ENCODE data around the gene AHCY.
"Not testable (repeated sequence)": the region's sequence is repeated elsewhere in the genome, so short reads cannot be mapped to it uniquely, and the experiment has no call there.

AHCY gene

GRCh38 chr20:34294563-34294962, 8.6 kb downstream of the AHCY start:
- DNase-seq (ENCODE audit: low read depth) = no peak
- no peak overlapping the region for H3K4me3 ChIP-seq (ENCODE audit: control insufficient read depth, low read depth, low read length)
- TF ChIP-seq CTCF (conservative IDR thresholded peaks at IDR 0.05; ENCODE audit: control insufficient read depth, insufficient read depth, low read depth, low read length) = no peak

GRCh38 chr20:34293589-34293988, 9.6 kb downstream of the AHCY start:
- no peak overlapping the region for H3K4me3 ChIP-seq (ENCODE audit: control insufficient read depth, low read depth, low read length)
- no peak for TF ChIP-seq CTCF (conservative IDR thresholded peaks at IDR 0.05; ENCODE audit: control insufficient read depth, insufficient read depth, low read depth, low read length)
- no peak for DNase-seq (ENCODE audit: low read depth)

- no peak overlapping the region for H3K4me3 ChIP-seq (ENCODE audit: control insufficient read depth, low read depth, low read length)
- no peak for TF ChIP-seq CTCF (conservative IDR thresholded peaks at IDR 0.05; ENCODE audit: control insufficient read depth, insufficient read depth, low read depth, low read length)
- no peak for DNase-seq (ENCODE audit: low read depth)
These were observed 10.0 kb downstream of the AHCY start for GRCh38 chr20:34293119-34293518.

- TF ChIP-seq CTCF (conservative IDR thresholded peaks at IDR 0.05; ENCODE audit: control insufficient read depth, insufficient read depth, low read depth, low read length) = no peak
- DNase-seq (ENCODE audit: low read depth) = no peak
- no peak overlapping the region for H3K4me3 ChIP-seq (ENCODE audit: control insufficient read depth, low read depth, low read length)
These were observed 10.7 kb downstream of the AHCY start for GRCh38 chr20:34292496-34292895.

- no peak overlapping the region for H3K4me3 ChIP-seq (ENCODE audit: control insufficient read depth, low read depth, low read length)
- no peak for DNase-seq (ENCODE audit: low read depth)
- TF ChIP-seq CTCF (conservative IDR thresholded peaks at IDR 0.05; ENCODE audit: control insufficient read depth, insufficient read depth, low read depth, low read length) = no peak
These were observed 12.7 kb downstream of the AHCY start for GRCh38 chr20:34290471-34290870.

- not testable (repeated sequence) for H3K4me3 ChIP-seq (ENCODE audit: control insufficient read depth, low read depth, low read length); DNase-seq (ENCODE audit: low read depth)
These were observed 15.7 kb downstream of the AHCY start for GRCh38 chr20:34287500-34287899.

GRCh38 chr20:34285450-34285849, 17.7 kb downstream of the AHCY start:
- TF ChIP-seq CTCF (conservative IDR thresholded peaks at IDR 0.05; ENCODE audit: control insufficient read depth, insufficient read depth, low read depth, low read length) = no peak
- DNase-seq (ENCODE audit: low read depth) = no peak

More at GRCh38 chr20:34285450-34285849, 17.7 kb downstream of the AHCY start:
- no peak overlapping the region for H3K4me3 ChIP-seq (ENCODE audit: control insufficient read depth, low read depth, low read length)

All from fibroblast of mammary gland (primary cell).